ENCODE measurements around the gene DDX42. TPM values are rescaled to one million over a fixed set of nuclear protein-coding genes. Genes with fewer than 3 reads are reported as not detected.
A peak's percentile ranks its signal among the peaks of the same experiment; 100 is the strongest.

Gene DDX42
- total RNA-seq, 2 donors from 2014 or later, result 71.0 to 105 TPM

GRCh38 chr17:63847525-63848249, 73.7 kb downstream of the DDX42 start:
- no peak for TF ChIP-seq POLR2AphosphoS5 (IDR thresholded peaks at IDR 0.05)
- no peak for TF ChIP-seq CTCF (IDR thresholded peaks at IDR 0.05)
- H3K9me3 ChIP-seq, result no peaks in the 10 kb centered on the region
- H3K4me1 ChIP-seq (replicated peaks), result no peaks in the 10 kb centered on the region
- intact Hi-C loops (cut with DNase I), result loop anchor here (5.0 kb wide), 1 partner anchor 225 kb away; the partner anchor contains the start of gene MAP3K3
- no peak overlapping the region for H3K27ac ChIP-seq
- 76% methylated on average over 3 of the region's 3 CpGs for WGBS
- no peak for DNase-seq (ENCODE audit: low spot score)
- no peaks in the 10 kb centered on the region for H3K36me3 ChIP-seq
- H3K27me3 ChIP-seq (replicated peaks; ENCODE audit: insufficient read depth), result no peaks in the 10 kb centered on the region
- no peak overlapping the region for H3K4me3 ChIP-seq

GRCh38 chr17:63848834-63849689, 75.1 kb downstream of the DDX42 start:
- Histone ChIP-seq H3K27ac (peak overlapping the region in 1 of 2 donors; percentile 36), H3K4me1 (replicated peaks) (no peaks in the 10 kb centered on the region), H3K9me3 (no peaks in the 10 kb centered on the region), H3K27me3 (replicated peaks; ENCODE audit: insufficient read depth) (no peaks in the 10 kb centered on the region), H3K4me3 (peak overlapping the region; percentile 10 to 23), H3K36me3 (no peaks in the 10 kb centered on the region)
- peak; percentile 48 to 83 (median 70) for TF ChIP-seq CTCF (IDR thresholded peaks at IDR 0.05)
- TF ChIP-seq POLR2A (IDR thresholded peaks at IDR 0.05), result no peak
- peak; percentile 73 for TF ChIP-seq POLR2AphosphoS5 (IDR thresholded peaks at IDR 0.05)
- peak; percentile 80 for DNase-seq (ENCODE audit: low spot score)
- intact Hi-C loops (cut with DNase I), result loop anchor here (5.0 kb wide), 1 partner anchor 227 kb away; the partner anchor contains the start of gene MAP3K3
- 18% methylated on average over 81 of the region's 82 CpGs for WGBS

- intact Hi-C loops (cut with DNase I), result no loop called here
- no peaks in the 10 kb centered on the region for H3K9me3 ChIP-seq
- TF ChIP-seq POLR2AphosphoS5 (IDR thresholded peaks at IDR 0.05) (no peak), POLR2A (IDR thresholded peaks at IDR 0.05) (no peak), CTCF (IDR thresholded peaks at IDR 0.05) (no peak)
- no peak for DNase-seq (ENCODE audit: low spot score)
- no peaks in the 10 kb centered on the region for H3K4me1 ChIP-seq (replicated peaks)
- no peak overlapping the region for H3K27ac ChIP-seq
- no peaks in the 10 kb centered on the region for H3K27me3 ChIP-seq (replicated peaks; ENCODE audit: insufficient read depth)
- H3K36me3 ChIP-seq, result no peaks in the 10 kb centered on the region
- WGBS, result 89% methylated on average over 9 of the region's 9 CpGs
- no peak overlapping the region for H3K4me3 ChIP-seq
Observed at GRCh38 chr17:63850401-63850800, 76.4 kb downstream of the DDX42 start.

- Histone ChIP-seq H3K36me3 (no peaks in the 10 kb centered on the region), H3K27me3 (replicated peaks; ENCODE audit: insufficient read depth) (no peaks in the 10 kb centered on the region), H3K4me1 (replicated peaks) (no peaks in the 10 kb centered on the region), H3K9me3 (no peaks in the 10 kb centered on the region), H3K27ac (no peak overlapping the region), H3K4me3 (no peak overlapping the region)
- 96% methylated on average over 2 of the region's 2 CpGs for WGBS
- intact Hi-C loops (cut with DNase I), result no loop called here
- no peak for DNase-seq (ENCODE audit: low spot score)
- TF ChIP-seq POLR2AphosphoS5 (IDR thresholded peaks at IDR 0.05) (no peak), POLR2A (IDR thresholded peaks at IDR 0.05) (no peak)
Observed at GRCh38 chr17:63853260-63853659, 79.3 kb downstream of the DDX42 start.

- 88% methylated on average over 5 of the region's 5 CpGs for WGBS
- no peak for DNase-seq (ENCODE audit: low spot score)
- Histone ChIP-seq H3K4me3 (no peak overlapping the region), H3K36me3 (no peaks in the 10 kb centered on the region), H3K9me3 (no peaks in the 10 kb centered on the region), H3K27ac (no peak overlapping the region), H3K27me3 (replicated peaks; ENCODE audit: insufficient read depth) (no peaks in the 10 kb centered on the region), H3K4me1 (replicated peaks) (no peaks in the 10 kb centered on the region)
- intact Hi-C loops (cut with DNase I), result no loop called here
- TF ChIP-seq POLR2A (IDR thresholded peaks at IDR 0.05), result no peak
- TF ChIP-seq POLR2AphosphoS5 (IDR thresholded peaks at IDR 0.05), result no peak
- no peak for TF ChIP-seq CTCF (IDR thresholded peaks at IDR 0.05)
Observed at GRCh38 chr17:63854709-63855108, 80.7 kb downstream of the DDX42 start.

Data from prostate gland (tissue), 2 donors.